Activated T-helper 2 cell treated with anti-CD3 and anti-CD28 coated beads, Interferon-gamma antibody, Interleukin-2, Interleukin-4, amounts not matched to agents 10 μg/mL and 5 μg/mL and 100 μg/mL, durations not matched to agents 14 hours and 24 hours and 36 hours (primary cell): Measurements from ENCODE around the gene NFATC2. TPM values are rescaled to one million over a fixed set of nuclear protein-coding genes. Genes with fewer than 3 reads are reported as not detected.

Experiments used
- DNase-seq: peaks from one replicate; pipeline ENCODE4 v3.0.0; 2021; ENCODE audit warnings: low spot score
- H3K27ac Mint-ChIP-seq: one replicate; pipeline ENCODE4 v1.8.0; 2021; ENCODE audit warnings: mixed read lengths
- H3K27me3 Mint-ChIP-seq: one replicate; pipeline ENCODE4 v1.8.0; 2021; ENCODE audit warnings: low read depth, mixed read lengths
- H3K36me3 Mint-ChIP-seq: one replicate; pipeline ENCODE4 v1.8.0; 2021; ENCODE audit warnings: low read depth, mixed read lengths
- H3K4me1 Mint-ChIP-seq: one replicate; pipeline ENCODE4 v1.8.0; 2021; ENCODE audit warnings: low read depth, mixed read lengths
- H3K4me3 Mint-ChIP-seq: one replicate; pipeline ENCODE4 v1.8.0; 2021; ENCODE audit warnings: low read depth, mild to moderate bottlenecking, moderate library complexity, mixed read lengths
- H3K9me3 Mint-ChIP-seq: one replicate; pipeline ENCODE4 v1.8.0; 2021; ENCODE audit warnings: mixed read lengths
- intact Hi-C: fragments of 100-400 bp; cut with micrococcal nuclease; formaldehyde crosslinking; loops from one replicate; pipeline ENCODE4 v1.15.1; 2023
- total RNA-seq: library from RNA; stranded (reverse); gene quantifications from 2 replicates; pipeline ENCODE4 v1.2.3, GENCODE V29; 2022

The NFATC2 gene
- total RNA-seq, result 67.1 and 68.0 TPM in 2 replicates

DNA sequence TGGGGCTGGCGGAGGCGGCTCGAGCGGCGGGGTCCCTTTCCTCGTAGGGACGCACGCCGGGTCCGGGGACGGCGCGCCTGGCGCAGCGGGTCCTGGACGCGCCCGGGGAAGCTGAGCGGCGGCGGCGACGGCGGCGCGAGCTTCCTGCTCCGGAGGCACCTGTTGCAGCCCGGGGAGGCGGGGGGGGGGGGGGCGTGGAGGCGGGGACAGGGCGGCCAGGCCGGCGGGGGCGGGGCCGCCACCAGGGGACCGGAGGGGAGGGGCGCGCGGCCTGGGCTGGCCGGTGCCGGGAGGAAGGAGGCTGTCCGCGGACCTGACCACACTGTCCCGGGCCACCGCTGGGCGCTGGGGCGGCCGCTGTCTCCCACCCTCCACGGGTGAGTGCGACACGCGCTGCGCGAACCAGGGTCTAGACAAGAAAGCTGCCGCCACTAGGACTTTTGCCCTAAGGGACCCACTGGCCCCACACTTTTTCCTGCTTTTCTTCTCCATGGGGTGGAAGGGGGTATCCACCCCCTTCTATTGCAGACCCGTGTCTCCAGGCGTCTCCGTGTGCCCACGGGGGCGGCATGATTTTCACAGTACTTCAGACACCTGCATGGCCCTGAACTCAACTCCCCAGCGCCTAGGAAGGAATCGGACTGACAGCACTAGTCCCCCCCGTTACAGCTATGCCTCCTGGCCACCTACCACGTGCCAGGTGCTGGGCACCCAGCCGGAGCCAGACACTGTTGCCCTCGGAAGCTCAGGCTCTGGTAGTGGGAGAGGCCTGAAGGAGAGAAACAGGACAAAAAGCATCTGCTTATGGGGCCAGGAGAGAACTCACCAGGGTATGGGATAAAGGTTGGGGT lies at the start of gene NFATC2:
Gene NFATC2, minus strand, starts transcription at position 149 of the 851 bp plus-strand sequence. CDS start 220 bp downstream, outside the sequence.
- peak within 1 kb of the TSS; percentile 96 for H3K4me3 Mint-ChIP-seq
- H3K36me3 Mint-ChIP-seq, result peaks cover 31% of the 10 kb centered on the region
- peak; percentile 47 for DNase-seq
- H3K27ac Mint-ChIP-seq, result peak within 1 kb of the TSS; percentile 98
- peaks cover 28% of the 10 kb centered on the region for H3K27me3 Mint-ChIP-seq
- intact Hi-C loops, result loop anchor here (5.0 kb wide), 2 partner anchors 480 to 505 kb away; no protein-coding TSS in a partner anchor
- H3K9me3 Mint-ChIP-seq, result no peaks in the 10 kb centered on the region
- H3K4me1 Mint-ChIP-seq, result peaks cover 36% of the 10 kb centered on the region

DNA sequence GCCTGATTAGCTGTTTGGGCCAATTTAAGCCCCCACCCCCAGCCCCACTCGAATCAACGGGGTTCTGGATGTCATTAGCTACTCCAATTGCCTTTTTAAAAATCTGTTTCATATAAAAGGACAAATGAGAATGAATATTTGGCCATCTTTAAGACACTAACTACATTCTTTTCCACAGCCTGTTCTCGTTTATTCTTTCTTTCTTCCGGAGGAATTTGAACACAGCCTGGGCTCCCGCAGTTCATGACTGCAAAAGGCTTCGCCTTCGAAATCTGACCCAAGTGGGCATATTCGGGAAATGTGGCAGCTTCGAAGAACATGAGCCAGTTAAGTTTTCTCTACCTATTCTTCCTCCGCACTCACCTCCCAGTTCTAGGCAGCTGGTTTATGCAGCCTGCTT lies 49.4 kb upstream of the NFATC2 start:
- DNase-seq, result no peak
- Mint-ChIP-seq H3K36me3 (no peaks in the 10 kb centered on the region), H3K27ac (no peak overlapping the region), H3K4me3 (no peak overlapping the region), H3K27me3 (no peaks in the 10 kb centered on the region), H3K9me3 (no peaks in the 10 kb centered on the region), H3K4me1 (peaks cover 22% of the 10 kb centered on the region)
- intact Hi-C loops, result no loop called here

DNA sequence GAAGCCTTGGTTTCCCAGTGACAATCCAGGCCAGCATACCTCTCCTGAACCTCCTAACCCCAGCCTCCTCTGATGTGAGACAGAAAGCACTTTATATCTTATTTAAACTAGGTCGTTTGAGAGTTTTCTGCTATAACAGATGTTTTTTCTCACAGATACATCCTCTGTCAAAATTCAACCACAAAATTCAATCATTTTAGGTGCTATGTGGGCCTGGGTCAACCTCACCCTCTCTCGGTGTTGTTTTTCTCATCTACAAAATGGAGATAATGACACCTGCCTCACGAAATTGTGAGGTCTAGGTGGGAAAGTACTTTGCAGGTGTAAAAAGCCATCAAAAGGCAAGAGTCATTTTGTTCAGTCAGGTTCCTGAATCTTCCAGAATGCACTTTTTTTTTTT lies 46.2 kb upstream of the NFATC2 start:
- Mint-ChIP-seq H3K4me1 (peaks cover 5% of the 10 kb centered on the region), H3K36me3 (no peaks in the 10 kb centered on the region), H3K27me3 (no peaks in the 10 kb centered on the region), H3K9me3 (no peaks in the 10 kb centered on the region), H3K27ac (no peak overlapping the region), H3K4me3 (no peak overlapping the region)
- intact Hi-C loops, result no loop called here
- no peak for DNase-seq

DNA sequence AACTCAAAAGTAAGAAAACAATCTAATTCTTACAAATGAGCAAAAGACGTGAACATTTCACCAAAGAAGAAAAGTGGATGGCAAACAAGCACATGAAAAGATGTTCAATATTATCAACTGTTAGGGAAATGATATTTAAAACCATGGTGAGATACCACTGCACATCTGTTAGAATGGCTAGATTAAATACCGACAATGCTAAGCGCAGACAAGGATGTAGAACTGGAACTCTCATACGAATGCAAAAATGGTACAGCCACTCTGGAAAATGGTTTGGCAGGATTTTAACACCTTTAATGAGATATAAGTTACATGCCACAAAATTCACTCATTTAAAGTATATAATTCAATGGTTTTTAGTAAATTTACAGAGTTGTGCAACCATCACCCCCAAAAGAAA lies 44.6 kb upstream of the NFATC2 start:
- Mint-ChIP-seq H3K36me3 (no peaks in the 10 kb centered on the region), H3K4me1 (peaks cover 5% of the 10 kb centered on the region), H3K27ac (no peak overlapping the region), H3K27me3 (no peaks in the 10 kb centered on the region), H3K9me3 (no peaks in the 10 kb centered on the region), H3K4me3 (no peak overlapping the region)
- DNase-seq, result no peak
- intact Hi-C loops, result no loop called here

DNA sequence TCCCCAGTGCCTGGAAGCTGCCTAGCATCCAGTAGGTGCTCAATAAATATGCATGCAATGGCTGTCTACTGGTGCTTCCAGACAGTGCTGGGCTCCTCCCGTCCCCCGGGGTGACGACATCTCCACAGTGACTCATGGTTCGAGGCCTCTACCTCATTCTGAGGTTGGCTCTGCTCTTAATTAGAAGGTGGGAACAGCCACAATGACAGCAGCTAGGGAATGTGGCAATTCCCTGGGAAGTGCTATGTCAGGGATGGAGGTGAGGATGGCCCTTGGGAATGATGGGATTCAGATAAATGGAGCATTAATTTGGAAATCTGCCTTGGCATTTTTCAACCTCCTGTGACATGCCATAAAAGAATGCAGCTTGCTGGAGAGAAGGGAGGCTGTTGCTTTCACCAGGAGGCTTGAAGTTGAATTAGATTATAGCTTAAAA lies 43.5 kb upstream of the NFATC2 start:
- DNase-seq, result no peak
- H3K27ac Mint-ChIP-seq, result no peak overlapping the region
- H3K27me3 Mint-ChIP-seq, result peaks cover 5% of the 10 kb centered on the region
- no peaks in the 10 kb centered on the region for H3K9me3 Mint-ChIP-seq
- H3K4me3 Mint-ChIP-seq, result no peak overlapping the region
- peaks cover 5% of the 10 kb centered on the region for H3K4me1 Mint-ChIP-seq
- intact Hi-C loops, result no loop called here
- no peaks in the 10 kb centered on the region for H3K36me3 Mint-ChIP-seq

DNA sequence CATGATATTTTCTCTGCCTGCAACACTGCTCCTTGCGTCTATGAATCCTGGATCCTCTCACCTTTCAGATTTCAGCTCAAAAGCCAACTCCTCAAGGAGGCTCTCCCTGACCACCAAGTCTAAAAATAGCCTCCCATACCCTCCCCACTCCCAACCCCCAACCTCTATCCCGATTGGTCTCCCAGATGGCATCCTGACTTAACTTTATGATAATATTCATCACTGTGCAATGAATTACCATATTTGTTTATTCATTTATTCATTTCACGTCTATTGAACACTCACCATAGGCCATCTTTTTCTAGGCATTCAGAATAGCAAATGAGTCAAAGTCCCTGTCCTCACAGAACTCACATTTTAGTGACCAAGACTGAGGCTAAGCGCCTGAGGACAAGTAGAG lies 42.6 kb upstream of the NFATC2 start:
- H3K27ac Mint-ChIP-seq, result no peak overlapping the region
- no peaks in the 10 kb centered on the region for H3K36me3 Mint-ChIP-seq
- peaks cover 5% of the 10 kb centered on the region for H3K4me1 Mint-ChIP-seq
- no peak for DNase-seq
- H3K27me3 Mint-ChIP-seq, result peaks cover 8% of the 10 kb centered on the region
- no peak overlapping the region for H3K4me3 Mint-ChIP-seq
- intact Hi-C loops, result no loop called here
- no peaks in the 10 kb centered on the region for H3K9me3 Mint-ChIP-seq

DNA sequence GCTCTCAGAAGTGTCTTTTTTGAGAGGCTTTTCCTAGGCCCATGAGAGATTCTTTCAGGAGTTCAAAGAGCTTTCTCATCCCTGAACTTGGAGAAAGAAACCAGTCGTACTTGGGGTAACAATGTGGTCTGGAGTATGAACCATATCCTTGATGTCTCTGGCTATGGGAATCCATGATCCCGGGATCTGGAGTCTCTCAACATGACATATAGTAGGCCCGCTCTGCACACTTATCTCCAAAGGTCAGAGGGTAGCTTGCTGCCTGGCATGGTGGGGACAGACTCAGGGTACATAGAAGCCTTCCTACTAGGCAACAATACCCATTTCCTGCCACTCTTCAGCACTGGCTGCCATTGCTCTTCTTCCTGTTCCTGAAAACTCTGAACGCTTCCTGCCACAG lies 42.2 kb upstream of the NFATC2 start:
- H3K27ac Mint-ChIP-seq, result no peak overlapping the region
- no peaks in the 10 kb centered on the region for H3K36me3 Mint-ChIP-seq

DNA sequence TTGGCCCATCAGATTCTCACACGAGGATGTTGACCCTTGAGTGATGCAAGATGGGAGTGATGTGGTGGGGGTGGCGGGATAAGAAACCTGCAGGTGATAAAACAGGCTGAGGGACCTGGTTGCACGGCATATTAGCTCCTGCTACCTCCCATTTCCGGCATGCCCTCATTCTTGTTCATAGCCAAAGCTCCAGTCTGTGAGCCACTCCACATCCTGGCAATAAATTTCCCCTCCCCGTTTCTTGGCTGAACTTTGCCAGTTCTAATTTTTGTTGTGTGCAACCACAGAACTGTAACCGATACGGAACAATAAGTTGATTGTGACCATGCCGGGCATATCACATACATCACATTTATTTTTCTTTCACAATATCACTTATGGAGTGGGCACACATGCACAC lies 41.6 kb upstream of the NFATC2 start:
- Mint-ChIP-seq H3K27me3 (peaks cover 8% of the 10 kb centered on the region), H3K9me3 (no peaks in the 10 kb centered on the region), H3K4me1 (peaks cover 5% of the 10 kb centered on the region), H3K4me3 (no peak overlapping the region), H3K36me3 (no peaks in the 10 kb centered on the region), H3K27ac (no peak overlapping the region)
- intact Hi-C loops, result no loop called here
- no peak for DNase-seq

More for the DNA sequence above, 42.2 kb upstream of the NFATC2 start:
- no peaks in the 10 kb centered on the region for H3K9me3 Mint-ChIP-seq
- intact Hi-C loops, result no loop called here
- peaks cover 5% of the 10 kb centered on the region for H3K4me1 Mint-ChIP-seq
- DNase-seq, result no peak
- no peak overlapping the region for H3K4me3 Mint-ChIP-seq
- peaks cover 8% of the 10 kb centered on the region for H3K27me3 Mint-ChIP-seq

DNA sequence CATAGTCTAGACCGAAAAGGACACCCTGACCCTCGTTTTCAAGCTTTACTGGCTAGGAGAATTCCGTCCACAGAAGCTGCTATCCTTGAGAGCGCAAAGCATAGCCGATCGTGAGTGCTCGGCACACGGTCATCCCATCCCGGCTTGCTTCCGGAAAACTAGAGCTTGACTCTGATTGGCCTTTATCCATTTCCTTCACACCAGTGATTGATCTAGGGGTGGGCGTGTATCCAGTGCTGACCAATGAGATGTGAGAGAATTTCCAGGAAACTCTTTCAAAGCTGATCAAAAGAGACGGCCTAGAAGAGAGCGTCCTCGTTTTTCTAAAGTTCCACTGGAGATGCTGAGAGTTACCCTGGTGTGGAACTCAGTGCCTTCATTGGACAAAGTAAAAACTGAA lies 41.0 kb upstream of the NFATC2 start:
- Mint-ChIP-seq H3K4me3 (no peak overlapping the region), H3K4me1 (peaks cover 5% of the 10 kb centered on the region), H3K9me3 (no peaks in the 10 kb centered on the region), H3K36me3 (no peaks in the 10 kb centered on the region), H3K27me3 (peaks cover 8% of the 10 kb centered on the region), H3K27ac (no peak overlapping the region)
- intact Hi-C loops, result no loop called here
- no peak for DNase-seq

DNA sequence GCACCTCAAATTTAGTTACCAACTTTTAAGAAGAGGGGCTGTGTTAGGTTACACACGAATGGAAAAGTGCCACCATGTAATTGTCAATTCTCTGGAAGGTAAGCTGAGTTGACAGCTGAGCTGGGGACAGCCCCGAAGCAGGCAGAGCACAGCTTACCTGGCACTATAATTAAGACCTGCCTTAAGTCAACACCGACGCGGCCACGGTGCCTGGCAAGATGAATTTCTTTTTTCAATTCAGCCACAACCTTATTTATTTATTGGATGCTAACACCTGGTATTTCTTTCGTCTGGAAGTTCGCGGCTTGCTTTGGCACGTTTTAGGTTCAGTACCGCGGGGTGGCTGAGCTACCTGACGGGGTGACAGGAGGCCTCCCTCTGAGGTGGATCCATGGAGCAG lies 40.6 kb upstream of the NFATC2 start:
- DNase-seq, result no peak
- Mint-ChIP-seq H3K27ac (no peak overlapping the region), H3K36me3 (no peaks in the 10 kb centered on the region)

DNA sequence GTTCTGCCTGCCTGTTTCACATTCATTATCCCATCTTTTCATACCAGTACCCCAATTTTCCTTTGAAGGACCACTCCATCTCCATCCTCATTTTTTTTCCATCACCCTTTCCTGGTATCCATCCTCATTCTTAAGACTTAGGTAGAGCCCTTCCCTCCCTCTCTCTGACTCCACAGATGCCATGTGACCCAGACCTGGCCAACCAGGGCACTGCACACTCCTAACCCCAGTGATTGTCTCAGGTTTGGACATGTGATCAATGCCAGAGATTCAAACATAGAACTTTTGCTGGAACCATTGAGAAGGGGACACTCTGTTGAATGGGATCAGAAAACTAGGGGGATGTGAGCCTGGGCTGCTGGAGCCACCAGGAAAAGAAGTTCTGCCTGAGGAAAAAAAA lies 39.1 kb upstream of the NFATC2 start:
- Mint-ChIP-seq H3K36me3 (no peaks in the 10 kb centered on the region), H3K27ac (no peak overlapping the region), H3K9me3 (no peaks in the 10 kb centered on the region), H3K4me3 (no peak overlapping the region), H3K4me1 (peaks cover 5% of the 10 kb centered on the region), H3K27me3 (peaks cover 10% of the 10 kb centered on the region)
- intact Hi-C loops, result no loop called here
- no peak for DNase-seq

More for the DNA sequence above, 40.6 kb upstream of the NFATC2 start:
- Mint-ChIP-seq H3K4me1 (peaks cover 5% of the 10 kb centered on the region), H3K4me3 (no peak overlapping the region), H3K9me3 (no peaks in the 10 kb centered on the region), H3K27me3 (peaks cover 8% of the 10 kb centered on the region)
- intact Hi-C loops, result no loop called here

DNA sequence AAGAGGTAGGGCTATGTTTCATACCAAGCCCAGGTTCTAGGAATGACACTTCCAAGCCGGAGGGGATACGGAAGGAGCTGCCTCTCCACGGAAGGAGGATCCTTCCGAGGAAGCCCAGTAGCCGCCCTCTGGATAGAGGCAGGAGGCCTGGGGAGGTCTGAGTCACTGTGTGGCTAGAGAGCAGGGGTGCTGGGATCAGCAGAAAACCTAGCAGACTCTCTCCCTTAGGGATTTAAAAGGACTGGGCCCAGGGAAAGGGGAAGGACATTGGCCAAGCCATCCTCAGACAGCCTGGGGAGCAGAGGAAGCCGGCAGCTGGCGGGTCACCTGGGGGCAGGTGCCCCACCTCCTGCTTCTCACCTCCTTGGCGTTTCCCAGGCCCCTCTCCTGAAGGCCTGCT lies 36.6 kb upstream of the NFATC2 start:
- Mint-ChIP-seq H3K27ac (no peak overlapping the region), H3K27me3 (peaks cover 10% of the 10 kb centered on the region), H3K4me3 (no peak overlapping the region), H3K4me1 (no peaks in the 10 kb centered on the region), H3K9me3 (peaks cover 12% of the 10 kb centered on the region), H3K36me3 (no peaks in the 10 kb centered on the region)
- intact Hi-C loops, result no loop called here
- DNase-seq, result no peak

DNA sequence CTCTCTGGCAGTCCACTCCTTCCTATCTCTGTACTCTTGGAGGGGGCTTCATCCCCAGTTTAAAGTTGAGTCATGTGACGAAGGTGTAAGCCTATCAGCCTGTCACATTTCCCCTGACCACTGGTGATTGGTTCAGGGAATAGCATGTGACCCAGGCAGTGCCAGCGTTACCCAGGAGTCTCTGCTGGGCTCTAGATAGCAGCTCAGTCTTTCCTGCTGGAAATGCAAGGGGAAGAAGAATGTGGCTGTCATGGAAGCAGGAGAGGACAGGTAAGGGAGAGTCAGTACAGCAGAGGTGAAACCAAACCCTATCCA lies 35.6 kb upstream of the NFATC2 start:
- Mint-ChIP-seq H3K36me3 (no peaks in the 10 kb centered on the region), H3K27ac (no peak overlapping the region), H3K4me3 (no peak overlapping the region), H3K4me1 (no peaks in the 10 kb centered on the region), H3K27me3 (peaks cover 10% of the 10 kb centered on the region), H3K9me3 (peaks cover 14% of the 10 kb centered on the region)
- no peak for DNase-seq
- intact Hi-C loops, result no loop called here
